ENCODE results near the gene GNAI2.
"Not testable (repeated sequence)": the region's sequence is repeated elsewhere in the genome, so short reads cannot be mapped to it uniquely, and the experiment has no call there.

The GNAI2 gene

GRCh38 chr3:50270422-50271224 is 34.6 kb downstream of the GNAI2 start:
- H3K27ac ChIP-seq, result peak overlapping the region in 4 of 21 experiments; percentile 26 to 68 (median 50)
- peak overlapping the region in 1 of 7 experiments; percentile 15 for H3K4me3 ChIP-seq

GRCh38 chr3:50271314-50271936 is 35.4 kb downstream of the GNAI2 start:
- Histone ChIP-seq H3K27ac (peak overlapping the region in 1 of 21 experiments; percentile 68), H3K4me3 (no peak overlapping the region)

GRCh38 chr3:50272538-50272910 is 36.5 kb downstream of the GNAI2 start:
- H3K27ac ChIP-seq, H3K4me3 ChIP-seq: not testable (repeated sequence)

GRCh38 chr3:50272911-50273688 is 37.1 kb downstream of the GNAI2 start:
- Histone ChIP-seq H3K27ac (peak overlapping the region in 4 of 21 experiments; percentile 5 to 16 (median 12)), H3K4me3 (peak overlapping the region in 4 of 7 experiments; percentile 14 to 28 (median 18))

GRCh38 chr3:50273689-50274065 is 37.7 kb downstream of the GNAI2 start:
- H3K4me3 ChIP-seq, result peak overlapping the region in 1 of 7 experiments; percentile 14

GRCh38 chr3:50274371-50275104 is 38.5 kb downstream of the GNAI2 start:
- Histone ChIP-seq H3K4me3 (no peak overlapping the region), H3K27ac (no peak overlapping the region)

More at GRCh38 chr3:50273689-50274065, 37.7 kb downstream of the GNAI2 start:
- peak overlapping the region in 2 of 21 experiments; percentile 5 to 12 for H3K27ac ChIP-seq

GRCh38 chr3:50275141-50275995 is 39.4 kb downstream of the GNAI2 start:
- H3K4me3 ChIP-seq, result no peak overlapping the region

GRCh38 chr3:50275996-50276761 is 40.2 kb downstream of the GNAI2 start:
- Histone ChIP-seq H3K4me3 (no peak overlapping the region), H3K27ac (no peak overlapping the region)

More at GRCh38 chr3:50275141-50275995, 39.4 kb downstream of the GNAI2 start:
- H3K27ac ChIP-seq, result no peak overlapping the region

GRCh38 chr3:50276762-50277101 is 40.7 kb downstream of the GNAI2 start:
- Histone ChIP-seq H3K4me3 (no peak overlapping the region), H3K27ac (no peak overlapping the region)

GRCh38 chr3:50278123-50278879 is 42.3 kb downstream of the GNAI2 start:
- Histone ChIP-seq H3K27ac (no peak overlapping the region), H3K4me3 (no peak overlapping the region)

GRCh38 chr3:50278880-50279224 is 42.8 kb downstream of the GNAI2 start, which contains the start of gene LSMEM2:
LSMEM2 (plus strand) TSS chr3:50279087; CDS start chr3:50279114, 27 bp downstream.
- Histone ChIP-seq H3K4me3 (no peak within 1 kb of the TSS), H3K27ac (no peak within 1 kb of the TSS)

- H3K4me3 ChIP-seq, result no peak overlapping the region
- no peak overlapping the region for H3K27ac ChIP-seq
Observed at GRCh38 chr3:50279255-50280016, 43.4 kb downstream of the GNAI2 start.

- H3K4me3 ChIP-seq, H3K27ac ChIP-seq: not testable (repeated sequence)
Observed at GRCh38 chr3:50284121-50284520, 48.1 kb downstream of the GNAI2 start.

GRCh38 chr3:50286322-50287227 is 50.6 kb downstream of the GNAI2 start:
- no peak overlapping the region for H3K27ac ChIP-seq
- H3K4me3 ChIP-seq, result no peak overlapping the region

- H3K27ac ChIP-seq, result no peak overlapping the region
- H3K4me3 ChIP-seq, result no peak overlapping the region
Observed at GRCh38 chr3:50287262-50287661, 51.3 kb downstream of the GNAI2 start.
